Measurements from ENCODE around the gene FAM136A. TPM values are rescaled to one million over a fixed set of nuclear protein-coding genes. Genes with fewer than 3 reads are reported as not detected.

The FAM136A gene
- total and polyA plus RNA-seq, 2 of the 13 experiments (the other 11 are each of a cell fraction or from before 2014, with no cell fraction given), result 77.8 to 126 TPM

DNA sequence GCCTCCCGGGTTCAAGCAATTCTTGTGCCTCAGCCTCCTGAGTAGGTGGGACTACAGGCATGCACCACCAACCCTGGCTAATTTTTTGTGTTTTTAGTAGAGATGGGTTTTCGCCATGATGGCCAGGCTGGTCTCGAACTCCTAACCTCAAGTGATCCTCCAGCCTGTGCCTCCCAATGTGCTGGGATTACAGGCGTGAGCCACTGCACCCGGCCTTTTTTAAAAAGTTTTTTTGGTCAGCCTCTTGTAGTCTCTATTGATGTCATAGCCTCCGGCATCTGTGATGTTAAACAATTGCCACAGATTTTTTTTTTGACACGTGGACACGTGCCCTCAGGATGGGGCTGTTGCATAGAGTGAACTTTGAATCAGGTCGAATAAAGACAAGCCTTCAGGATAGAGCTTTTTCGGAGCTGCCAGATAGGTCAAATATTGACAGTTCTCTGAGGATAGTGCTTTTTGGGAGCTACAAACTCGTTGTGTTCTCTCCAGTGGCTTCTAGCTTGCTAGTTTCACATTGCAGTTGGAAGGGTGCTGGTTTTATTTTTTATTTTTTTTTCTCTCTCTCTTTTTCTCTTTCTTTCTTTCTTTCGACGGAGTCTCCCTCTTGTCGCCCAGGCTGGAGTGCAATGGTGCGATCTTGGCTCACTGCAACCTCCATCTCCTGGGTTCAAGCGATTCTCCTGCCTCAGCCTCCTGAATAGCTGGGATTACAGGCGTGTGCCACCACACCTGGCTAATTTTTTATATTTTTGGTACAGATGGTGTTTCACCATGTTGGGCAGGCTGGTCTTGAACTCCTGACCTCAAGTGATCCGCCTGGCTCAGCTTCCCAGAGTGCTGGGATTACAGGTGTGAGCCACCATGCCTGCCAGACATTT, 32.2 kb downstream of the FAM136A start (continued):
- TF ChIP-seq ARHGAP35 (CRISPR knock-in tag; IDR thresholded peaks at IDR 0.05; ENCODE audit: borderline replicate concordance), result peak; percentile 22; the same call in 1 of the 2 replicates
- TF ChIP-seq KDM3A (CRISPR knock-in tag; IDR thresholded peaks at IDR 0.05; ENCODE audit: low read depth), result peak; percentile 69; the same call in 1 of the 2 replicates
- 0 out of 2 replicates have a peak, but pooled peaks have one; percentile 14 for TF ChIP-seq TP53 (CRISPR knock-in tag; conservative IDR thresholded peaks at IDR 0.05)
- peak; percentile 86; the same call in 1 of the 2 replicates for TF ChIP-seq TBX3 (IDR thresholded peaks at IDR 0.05; ENCODE audit: borderline replicate concordance)
- TF ChIP-seq ESRRA (CRISPR knock-in tag; IDR thresholded peaks at IDR 0.05; ENCODE audit: low read depth), result peak; percentile 86
- TF ChIP-seq ZBTB21 (CRISPR knock-in tag; IDR thresholded peaks at IDR 0.05), result peak; percentile 97
- TF ChIP-seq ZFP90 (CRISPR knock-in tag; IDR thresholded peaks at IDR 0.05; ENCODE audit: borderline replicate concordance), result peak; percentile 27; the same call in 1 of the 2 replicates
- 0 out of 2 replicates have a peak, but pooled peaks have one; percentile 48 for TF ChIP-seq GTF3A (CRISPR knock-in tag; conservative IDR thresholded peaks at IDR 0.05)
- TF ChIP-seq ZNF3 (CRISPR knock-in tag; IDR thresholded peaks at IDR 0.05), result peak; percentile 67; the same call in 1 of the 2 replicates
- 0 out of 2 replicates have a peak, but pooled peaks have one; percentile 21 for TF ChIP-seq KLF12 (CRISPR knock-in tag; IDR thresholded peaks at IDR 0.05; ENCODE audit: borderline replicate concordance)
- peak; percentile 93 for TF ChIP-seq LCORL (IDR thresholded peaks at IDR 0.05)
- TF ChIP-seq LCORL (CRISPR knock-in tag; IDR thresholded peaks at IDR 0.05), result peak; percentile 98
- TF ChIP-seq RARA (CRISPR knock-in tag; IDR thresholded peaks at IDR 0.05), result peak; percentile 76
- TF ChIP-seq ZBTB3 (CRISPR knock-in tag; IDR thresholded peaks at IDR 0.05; ENCODE audit: borderline replicate concordance, low read depth), result peak; percentile 80; the same call in 1 of the 2 replicates
- TF ChIP-seq ZNF432 (CRISPR knock-in tag; IDR thresholded peaks at IDR 0.05; ENCODE audit: borderline replicate concordance), result peak; percentile 98
- TF ChIP-seq ARNTL (CRISPR knock-in tag; IDR thresholded peaks at IDR 0.05), result peak; percentile 98
- TF ChIP-seq HMG20B (CRISPR knock-in tag; conservative IDR thresholded peaks at IDR 0.05), result peak; percentile 96
- peak; percentile 83 for TF ChIP-seq ZHX1 (CRISPR knock-in tag; IDR thresholded peaks at IDR 0.05; ENCODE audit: low read depth)
- peak; percentile 77 for TF ChIP-seq FOSL2 (CRISPR knock-in tag; IDR thresholded peaks at IDR 0.05)
- 0 out of 2 replicates have a peak, but pooled peaks have one; percentile 56 for TF ChIP-seq ZNF337 (CRISPR knock-in tag; IDR thresholded peaks at IDR 0.05; ENCODE audit: borderline replicate concordance, low read depth)
- peak; percentile 71 for TF ChIP-seq ASH2L (IDR thresholded peaks at IDR 0.05; ENCODE audit: insufficient read length, low read depth, low read length)
- TF ChIP-seq ZNF44 (CRISPR knock-in tag; IDR thresholded peaks at IDR 0.05), result peak; percentile 78; the same call in 1 of the 2 replicates
- TF ChIP-seq HHEX (CRISPR knock-in tag; IDR thresholded peaks at IDR 0.05), result peak; percentile 49; the same call in 1 of the 2 replicates
- peak; percentile 89 for TF ChIP-seq ZNF264 (CRISPR knock-in tag; IDR thresholded peaks at IDR 0.05)
- peak; percentile 58; the same call in 1 of the 2 replicates for TF ChIP-seq ATF7 (IDR thresholded peaks at IDR 0.05)
- peak; percentile 91 for TF ChIP-seq ATF7 (CRISPR knock-in tag; IDR thresholded peaks at IDR 0.05)
- TF ChIP-seq, protein P1, sequence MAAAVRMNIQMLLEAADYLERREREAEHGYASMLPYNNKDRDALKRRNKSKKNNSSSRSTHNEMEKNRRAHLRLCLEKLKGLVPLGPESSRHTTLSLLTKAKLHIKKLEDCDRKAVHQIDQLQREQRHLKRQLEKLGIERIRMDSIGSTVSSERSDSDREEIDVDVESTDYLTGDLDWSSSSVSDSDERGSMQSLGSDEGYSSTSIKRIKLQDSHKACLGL (CRISPR knock-in tag; IDR thresholded peaks at IDR 0.05), result peak; percentile 39; the same call in 1 of the 2 replicates
- peak; percentile 77 for TF ChIP-seq NFIC (IDR thresholded peaks at IDR 0.05; ENCODE audit: low read length)

Measured in HepG2 (cell line).